GM10266 (cell line): Measurements from ENCODE around the gene PSMB1.
"Not testable (repeated sequence)": the region's sequence is repeated elsewhere in the genome, so short reads cannot be mapped to it uniquely, and the experiment has no call there.

Experiments used
- DNase-seq: peaks from one replicate; pipeline ENCODE4 v3.0.0; 2012; ENCODE audit errors: extremely low spot score
- CTCF ChIP-seq: IDR thresholded peaks from 2 replicates; pipeline ENCODE4 v1.5.1; 2012; ENCODE audit warnings: mild to moderate bottlenecking, low read depth; ENCODE audit not compliant: control insufficient read depth, insufficient read depth; ENCODE audit errors: missing control alignments

The PSMB1 gene

GRCh38 chr6:170506446-170506845 lies 46.7 kb downstream of the PSMB1 start:
- TF ChIP-seq CTCF, result no peak
- DNase-seq, result no peak

GRCh38 chr6:170505306-170505705 lies 47.8 kb downstream of the PSMB1 start:
- DNase-seq, result no peak
- no peak for TF ChIP-seq CTCF

GRCh38 chr6:170504479-170504878 lies 48.6 kb downstream of the PSMB1 start:
- no peak for DNase-seq

GRCh38 chr6:170503414-170503761 lies 49.7 kb downstream of the PSMB1 start:
- no peak for DNase-seq

More at GRCh38 chr6:170504479-170504878, 48.6 kb downstream of the PSMB1 start:
- no peak for TF ChIP-seq CTCF

GRCh38 chr6:170502733-170503413 lies 50.2 kb downstream of the PSMB1 start:
- not testable (repeated sequence) for DNase-seq

More at GRCh38 chr6:170503414-170503761, 49.7 kb downstream of the PSMB1 start:
- TF ChIP-seq CTCF, result no peak

GRCh38 chr6:170502268-170502667 lies 50.8 kb downstream of the PSMB1 start:
- not testable (repeated sequence) for DNase-seq

GRCh38 chr6:170500955-170501590 lies 52.0 kb downstream of the PSMB1 start:
- no peak for TF ChIP-seq CTCF

GRCh38 chr6:170497841-170498301 lies 55.2 kb downstream of the PSMB1 start:
- no peak for TF ChIP-seq CTCF
- no peak for DNase-seq

More at GRCh38 chr6:170500955-170501590, 52.0 kb downstream of the PSMB1 start:
- no peak for DNase-seq
